Esophagus muscularis mucosa (tissue), 4 donors: Measurements from ENCODE around the gene SYT17.

Experiments
- EP300 ChIP-seq: sonication (generic); formaldehyde crosslinking; IDR thresholded peaks from one replicate; pipeline ENCODE4 v1.6.1; 2017; ENCODE audit warnings: antibody characterized with exemption
- POLR2A ChIP-seq: fragments of 450-650 bp; IDR thresholded peaks from one replicate; pipeline ENCODE4 v1.6.1; 2017; ENCODE audit warnings: antibody characterized with exemption, moderate library complexity, mild to moderate bottlenecking, low read depth
- POLR2AphosphoS5 ChIP-seq, 2 donors: sonication (generic); formaldehyde crosslinking; IDR thresholded peaks; one replicate each; pipeline ENCODE4 v1.6.1; 2017; ENCODE audit warnings: antibody characterized with exemption in 2 of 2
- TF ChIP-seq, protein P1 (sequence below), 3 experiments: fragments of 200-600 bp in 2 of 3; fragments of 450-650 bp in 1 of 3; sonication (generic) in 2 of 3; IDR thresholded peaks; one replicate each; pipeline ENCODE4 v1.5.1; 2017 to 2019; ENCODE audit warnings: antibody characterized with exemption in 3 of 3, mild to moderate bottlenecking in 2 of 3, moderate library complexity in 1 of 3

GRCh38 chr16:19130385-19130784 is 37.7 kb upstream of the SYT17 start:
- TF ChIP-seq POLR2A (no peak), POLR2AphosphoS5 (IDR thresholded peaks at IDR 0.05) (no peak), EP300 (no peak)
- TF ChIP-seq, protein P1, sequence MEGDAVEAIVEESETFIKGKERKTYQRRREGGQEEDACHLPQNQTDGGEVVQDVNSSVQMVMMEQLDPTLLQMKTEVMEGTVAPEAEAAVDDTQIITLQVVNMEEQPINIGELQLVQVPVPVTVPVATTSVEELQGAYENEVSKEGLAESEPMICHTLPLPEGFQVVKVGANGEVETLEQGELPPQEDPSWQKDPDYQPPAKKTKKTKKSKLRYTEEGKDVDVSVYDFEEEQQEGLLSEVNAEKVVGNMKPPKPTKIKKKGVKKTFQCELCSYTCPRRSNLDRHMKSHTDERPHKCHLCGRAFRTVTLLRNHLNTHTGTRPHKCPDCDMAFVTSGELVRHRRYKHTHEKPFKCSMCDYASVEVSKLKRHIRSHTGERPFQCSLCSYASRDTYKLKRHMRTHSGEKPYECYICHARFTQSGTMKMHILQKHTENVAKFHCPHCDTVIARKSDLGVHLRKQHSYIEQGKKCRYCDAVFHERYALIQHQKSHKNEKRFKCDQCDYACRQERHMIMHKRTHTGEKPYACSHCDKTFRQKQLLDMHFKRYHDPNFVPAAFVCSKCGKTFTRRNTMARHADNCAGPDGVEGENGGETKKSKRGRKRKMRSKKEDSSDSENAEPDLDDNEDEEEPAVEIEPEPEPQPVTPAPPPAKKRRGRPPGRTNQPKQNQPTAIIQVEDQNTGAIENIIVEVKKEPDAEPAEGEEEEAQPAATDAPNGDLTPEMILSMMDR (IDR thresholded peaks at IDR 0.05): no peak
